NB4 (cell line): ENCODE results near the gene CARD9.

Experiments used
- DNase-seq: peaks from one replicate; pipeline ENCODE4 v3.0.0; 2010; ENCODE audit warnings: low read depth
- H3K4me3 ChIP-seq: one replicate; pipeline ENCODE4 v1.5.1; 2011; ENCODE audit warnings: mild to moderate bottlenecking, low read depth, low read length, moderate library complexity
- CTCF ChIP-seq: IDR thresholded peaks from one replicate; pipeline ENCODE4 v1.5.1; 2012; ENCODE audit warnings: low read depth, low read length
- MAX ChIP-seq: IDR thresholded peaks from 2 replicates; pipeline ENCODE4 v1.6.1; 2011; ENCODE audit warnings: low read depth, low read length
- MYC ChIP-seq: IDR thresholded peaks from 2 replicates; pipeline ENCODE4 v1.6.1; 2011; ENCODE audit warnings: low read depth, low read length
- POLR2A ChIP-seq: IDR thresholded peaks from 2 replicates; pipeline ENCODE4 v1.6.1; 2011; ENCODE audit warnings: mild to moderate bottlenecking; ENCODE audit not compliant: insufficient read length; ENCODE audit errors: extremely low read depth

Gene CARD9

DNA sequence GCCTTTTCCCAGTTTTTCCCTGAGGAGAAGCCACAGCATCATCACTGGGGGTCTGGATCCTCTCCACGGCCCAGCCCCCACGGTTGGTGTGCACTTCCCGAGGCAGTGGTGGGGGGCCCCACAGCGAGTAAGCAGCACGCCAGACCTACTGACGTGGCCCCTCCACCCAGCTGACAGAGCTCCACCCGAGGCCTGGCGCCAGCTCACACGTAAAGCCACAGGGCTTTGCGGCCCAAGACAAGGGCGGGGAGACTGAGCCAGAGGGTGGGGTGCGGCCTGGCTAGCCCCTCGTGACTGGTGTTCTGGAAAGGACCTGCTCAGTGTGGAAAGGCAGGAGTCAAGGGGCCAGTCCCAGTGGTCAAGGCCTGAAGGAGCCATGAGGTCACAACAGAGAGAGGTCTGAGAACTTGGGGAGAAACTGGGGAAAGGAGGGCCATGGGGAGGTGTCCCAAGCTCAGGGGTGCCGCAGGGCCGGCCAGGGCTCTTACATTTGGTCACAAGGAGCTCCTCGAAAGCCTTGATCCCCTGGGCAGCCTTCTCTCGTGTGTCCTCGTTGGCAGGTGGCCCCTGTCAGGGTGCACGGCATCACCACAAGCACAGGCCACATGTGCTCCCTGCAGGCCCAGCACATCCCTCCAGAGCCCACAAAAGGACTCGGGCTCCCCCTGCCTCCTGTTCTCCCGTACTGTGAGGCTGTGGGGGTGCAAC is 21.0 kb upstream of the CARD9 start:
- no peak overlapping the region for H3K4me3 ChIP-seq
- no peak for TF ChIP-seq CTCF
- no peak for TF ChIP-seq MYC
- TF ChIP-seq MAX = no peak
- no peak for TF ChIP-seq POLR2A
- DNase-seq = no peak

DNA sequence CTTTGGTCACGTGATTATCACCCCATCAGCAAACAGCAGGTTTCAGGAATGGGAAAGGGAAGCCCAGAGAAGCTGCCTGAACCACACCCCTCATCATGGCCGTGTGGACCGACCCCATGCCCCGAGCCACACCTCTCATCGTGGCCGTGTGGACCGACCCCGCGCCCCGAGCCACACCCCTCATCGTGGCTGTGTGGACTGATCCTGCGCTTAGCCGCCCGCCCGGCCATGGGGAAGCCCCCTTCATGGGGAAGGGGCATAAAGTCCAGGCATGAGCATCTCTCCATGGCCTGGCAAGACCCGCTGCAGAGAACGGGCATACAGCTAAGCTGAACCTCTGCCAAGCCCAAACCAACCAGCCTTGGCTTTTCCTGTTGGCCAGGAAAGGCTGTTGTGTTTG is 20.1 kb upstream of the CARD9 start:
- no peak for DNase-seq
- no peak for TF ChIP-seq MYC
- TF ChIP-seq CTCF = no peak
- no peak for TF ChIP-seq POLR2A
- no peak for TF ChIP-seq MAX
- H3K4me3 ChIP-seq = no peak overlapping the region

- TF ChIP-seq MAX = no peak
- TF ChIP-seq POLR2A = no peak
- TF ChIP-seq MYC = no peak
- no peak for TF ChIP-seq CTCF
- no peak overlapping the region for H3K4me3 ChIP-seq
- DNase-seq = no peak
Measured at GRCh38 chr9:136392538-136393449, 19.3 kb upstream of the CARD9 start.

GRCh38 chr9:136391737-136392537 is 18.5 kb upstream of the CARD9 start:
- no peak for DNase-seq
- TF ChIP-seq CTCF = no peak
- no peak for TF ChIP-seq MAX
- no peak for TF ChIP-seq POLR2A
- no peak for TF ChIP-seq MYC
- H3K4me3 ChIP-seq = no peak overlapping the region

DNA sequence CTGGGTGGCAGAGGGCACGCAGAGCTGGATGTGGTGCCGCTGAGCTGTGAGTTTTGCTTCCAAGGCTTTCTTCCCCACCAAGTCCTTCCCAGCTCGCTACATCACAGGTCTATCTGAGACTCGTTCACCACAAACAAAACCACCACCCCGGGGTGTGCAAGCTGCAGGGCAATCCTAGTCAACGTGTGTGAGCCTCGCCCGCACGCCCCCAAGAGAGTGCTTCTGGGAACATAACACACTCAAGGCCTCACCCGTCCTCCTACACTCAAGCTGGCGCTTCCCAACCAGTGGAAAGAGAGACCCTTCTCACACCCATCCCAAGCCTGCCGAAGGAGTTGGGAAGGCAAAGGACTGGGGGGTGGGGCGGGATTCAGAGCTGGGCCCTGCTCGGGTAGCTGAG is 15.9 kb upstream of the CARD9 start:
- no peak for DNase-seq
- H3K4me3 ChIP-seq = no peak overlapping the region
- TF ChIP-seq POLR2A (no peak), MYC (no peak), MAX (no peak), CTCF (no peak)
